Thoracic aorta (tissue), 2 donors: ENCODE data around the gene SGMS1. TPM values are rescaled to one million over a fixed set of nuclear protein-coding genes. Genes with fewer than 3 reads are reported as not detected.

ENCODE experiments used
- ATAC-seq: fragments of 150-250 bp; one replicate; pipeline ENCODE4 v1.8.0; 2017; ENCODE audit warnings: low read depth; ENCODE audit not compliant: insufficient number of reproducible peaks, low FRiP score
- DNase-seq: peaks from one replicate; pipeline ENCODE4 v3.0.0-alpha.2; 2020; ENCODE audit warnings: low spot score
- H3K27ac ChIP-seq, 2 donors: fragments of 200-600 bp; sonication (generic); 1 replicate in 1 of 2; 2 replicates in 1 of 2; pipeline ENCODE4 v1.5.1; 2016; ENCODE audit warnings: mild to moderate bottlenecking in 2 of 2, moderate library complexity in 2 of 2
- H3K27me3 ChIP-seq: fragments of 200-600 bp; sonication (generic); replicated peaks from 2 replicates; pipeline ENCODE4 v1.6.0; 2016; ENCODE audit warnings: mild to moderate bottlenecking; ENCODE audit not compliant: insufficient read depth
- H3K36me3 ChIP-seq: fragments of 200-600 bp; sonication (generic); one replicate; pipeline ENCODE4 v1.5.1; 2016
- H3K4me1 ChIP-seq, 2 donors: fragments of 200-600 bp; sonication (generic); 1 replicate in 1 of 2; 2 replicates in 1 of 2; pipeline versions ENCODE4 v1.5.1 to v1.6.0; 2016; ENCODE audit warnings: low read depth in 2 of 2, mild to moderate bottlenecking in 1 of 2; ENCODE audit not compliant: control insufficient read depth in 1 of 2
- H3K4me3 ChIP-seq: fragments of 200-600 bp; sonication (generic); 2 replicates; pipeline ENCODE4 v1.5.1; 2016; ENCODE audit warnings: mild to moderate bottlenecking
- H3K9me3 ChIP-seq: fragments of 200-600 bp; sonication (generic); 2 replicates; pipeline ENCODE4 v1.5.1; 2016
- total RNA-seq, 2 donors: library from RNA; depleted of rRNA; stranded (reverse); fragments of >200 nt; gene quantifications; one replicate each; pipeline versions ENCODE4 v1.1.0 to v1.2.3, GENCODE V29; 2016
- TF ChIP-seq, protein P1 (sequence below): fragments of 200-600 bp; sonication (generic); IDR thresholded peaks from one replicate; pipeline ENCODE4 v1.5.1; 2019; ENCODE audit warnings: antibody characterized with exemption

Gene SGMS1
- total RNA-seq, 2 donors from 2014 or later: 60.5 to 92.3 TPM

DNA sequence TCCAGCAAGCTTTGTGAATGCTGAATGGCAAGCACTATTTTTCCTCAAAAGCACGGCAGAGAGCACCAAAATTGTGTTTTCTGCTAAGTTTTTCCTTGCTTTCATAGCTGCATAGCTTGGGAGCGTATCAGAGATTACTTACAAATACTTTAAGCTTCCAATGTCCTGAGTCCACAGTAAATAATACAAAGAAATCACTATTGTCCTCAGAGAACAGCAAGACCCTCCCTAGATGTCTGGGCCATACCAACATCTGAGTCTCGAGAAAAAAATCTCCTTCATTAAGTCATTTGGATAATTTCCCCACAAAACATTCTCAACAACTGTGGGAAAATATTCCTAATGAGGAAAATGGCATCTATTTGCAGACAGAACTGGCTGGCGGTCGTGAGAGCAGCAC, 41.7 kb downstream of the SGMS1 start:
- DNase-seq (no peak), ATAC-seq (no peak)
- TF ChIP-seq, protein P1, sequence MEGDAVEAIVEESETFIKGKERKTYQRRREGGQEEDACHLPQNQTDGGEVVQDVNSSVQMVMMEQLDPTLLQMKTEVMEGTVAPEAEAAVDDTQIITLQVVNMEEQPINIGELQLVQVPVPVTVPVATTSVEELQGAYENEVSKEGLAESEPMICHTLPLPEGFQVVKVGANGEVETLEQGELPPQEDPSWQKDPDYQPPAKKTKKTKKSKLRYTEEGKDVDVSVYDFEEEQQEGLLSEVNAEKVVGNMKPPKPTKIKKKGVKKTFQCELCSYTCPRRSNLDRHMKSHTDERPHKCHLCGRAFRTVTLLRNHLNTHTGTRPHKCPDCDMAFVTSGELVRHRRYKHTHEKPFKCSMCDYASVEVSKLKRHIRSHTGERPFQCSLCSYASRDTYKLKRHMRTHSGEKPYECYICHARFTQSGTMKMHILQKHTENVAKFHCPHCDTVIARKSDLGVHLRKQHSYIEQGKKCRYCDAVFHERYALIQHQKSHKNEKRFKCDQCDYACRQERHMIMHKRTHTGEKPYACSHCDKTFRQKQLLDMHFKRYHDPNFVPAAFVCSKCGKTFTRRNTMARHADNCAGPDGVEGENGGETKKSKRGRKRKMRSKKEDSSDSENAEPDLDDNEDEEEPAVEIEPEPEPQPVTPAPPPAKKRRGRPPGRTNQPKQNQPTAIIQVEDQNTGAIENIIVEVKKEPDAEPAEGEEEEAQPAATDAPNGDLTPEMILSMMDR: no peak
- Histone ChIP-seq H3K9me3 (no peaks in the 10 kb centered on the region), H3K4me3 (no peak overlapping the region), H3K4me1 (peaks cover 10 to 13% of the 10 kb centered on the region in 2 donors), H3K27ac (no peak overlapping the region), H3K27me3 (no peaks in the 10 kb centered on the region), H3K36me3 (no peaks in the 10 kb centered on the region)

DNA sequence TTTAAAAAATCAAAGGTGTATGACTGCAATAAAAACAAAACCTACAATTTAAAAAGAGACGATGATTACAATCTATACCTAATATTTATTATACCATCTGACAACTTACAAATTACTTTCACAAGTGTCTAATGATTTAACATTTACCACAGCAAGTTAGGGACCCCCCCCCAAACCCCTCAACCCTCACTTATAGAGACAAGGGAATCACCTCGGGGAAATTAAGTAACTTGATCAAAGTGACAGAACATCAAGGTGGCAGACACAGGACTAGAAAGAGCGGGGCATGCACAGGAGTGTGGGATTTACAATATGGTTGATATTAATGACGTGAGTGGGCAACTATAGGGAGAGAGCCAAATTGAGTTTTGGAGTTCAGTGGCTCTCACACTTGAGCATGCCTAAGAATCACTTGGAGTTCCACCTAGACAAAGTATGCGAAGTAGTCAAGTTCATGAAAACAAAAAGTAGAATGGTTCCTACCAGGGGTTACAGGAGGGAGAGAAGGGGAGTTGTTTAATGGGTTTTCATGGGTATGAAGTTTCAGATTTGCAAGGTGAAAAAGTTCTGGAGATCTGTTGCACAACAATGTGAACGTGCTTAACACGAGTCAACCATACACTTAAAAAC, 43.4 kb downstream of the SGMS1 start:
- ATAC-seq: no peak
- H3K27me3 ChIP-seq: no peaks in the 10 kb centered on the region

DNA sequence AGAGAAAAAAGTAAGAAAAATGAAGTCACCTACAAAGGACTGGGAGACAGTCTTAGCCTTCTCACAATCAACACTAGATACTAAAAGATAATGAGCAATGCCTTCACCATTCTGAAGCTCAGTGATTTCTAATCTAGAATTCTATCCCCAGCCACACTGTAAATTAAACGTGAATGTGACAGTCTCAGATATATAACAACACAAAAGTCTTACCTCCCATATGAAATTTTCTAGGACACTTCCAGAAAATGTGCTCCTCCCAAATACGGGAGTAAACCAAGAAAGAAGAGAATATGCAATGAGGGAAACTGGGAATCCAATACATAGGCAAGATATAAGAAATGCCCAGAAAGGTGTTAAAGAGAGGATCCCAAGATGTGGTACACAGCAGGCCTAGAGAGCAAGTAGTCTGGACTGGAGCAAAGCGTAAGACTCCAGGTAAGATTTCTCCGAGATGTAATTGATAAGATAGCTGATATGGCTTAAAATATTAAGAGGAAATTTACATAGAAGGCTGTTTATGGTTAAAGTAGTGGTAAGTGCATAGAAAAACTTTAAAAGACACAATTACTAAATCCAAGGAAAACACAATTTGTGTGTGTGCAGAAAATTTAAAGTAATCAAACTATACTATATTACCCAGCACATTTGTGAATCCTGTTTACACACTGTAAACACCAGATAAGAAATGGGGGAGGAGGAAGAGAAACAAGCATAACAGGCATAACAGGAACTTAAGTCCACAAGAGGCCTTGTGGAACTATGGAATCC, 44.1 kb downstream of the SGMS1 start:
- Histone ChIP-seq H3K9me3 (no peaks in the 10 kb centered on the region), H3K27me3 (no peaks in the 10 kb centered on the region), H3K4me3 (no peak overlapping the region), H3K36me3 (no peaks in the 10 kb centered on the region), H3K27ac (no peak overlapping the region), H3K4me1 (peaks cover 16 to 27% of the 10 kb centered on the region in 2 donors)
- TF ChIP-seq, protein P1: no peak
- DNase-seq: no peak
- ATAC-seq: no peak

More for the DNA sequence above, 43.4 kb downstream of the SGMS1 start:
- H3K9me3 ChIP-seq: no peaks in the 10 kb centered on the region
- no peaks in the 10 kb centered on the region for H3K36me3 ChIP-seq
- H3K4me3 ChIP-seq: no peak overlapping the region
- peaks cover 16 to 27% of the 10 kb centered on the region in 2 donors for H3K4me1 ChIP-seq
- DNase-seq: no peak
- no peak overlapping the region for H3K27ac ChIP-seq
- TF ChIP-seq, protein P1: no peak

DNA sequence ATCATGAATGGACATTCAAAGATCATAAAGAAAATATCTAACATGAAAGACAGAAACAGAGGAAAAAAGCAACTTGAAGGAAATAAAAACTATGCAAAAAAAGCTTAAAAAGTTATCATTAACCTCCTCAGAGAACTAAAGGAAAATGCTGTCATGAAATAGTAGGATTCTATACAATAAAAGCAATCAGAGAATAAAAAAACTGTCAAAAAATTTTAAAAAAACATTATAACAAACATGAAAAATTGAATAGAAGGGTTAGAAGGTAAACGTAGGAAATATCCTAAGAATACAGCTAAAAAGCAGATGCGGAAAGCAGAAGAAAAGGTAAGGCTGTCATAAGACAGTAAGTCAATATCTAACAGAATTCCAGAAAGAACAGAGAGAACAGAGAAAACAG, 44.8 kb downstream of the SGMS1 start:
- no peaks in the 10 kb centered on the region for H3K9me3 ChIP-seq
- H3K36me3 ChIP-seq: no peaks in the 10 kb centered on the region
- no peak for DNase-seq
- H3K27me3 ChIP-seq: no peaks in the 10 kb centered on the region
- no peak overlapping the region for H3K27ac ChIP-seq
- peaks cover 16 to 27% of the 10 kb centered on the region in 2 donors for H3K4me1 ChIP-seq
- ATAC-seq: no peak
- no peak overlapping the region for H3K4me3 ChIP-seq
- TF ChIP-seq, protein P1: no peak

DNA sequence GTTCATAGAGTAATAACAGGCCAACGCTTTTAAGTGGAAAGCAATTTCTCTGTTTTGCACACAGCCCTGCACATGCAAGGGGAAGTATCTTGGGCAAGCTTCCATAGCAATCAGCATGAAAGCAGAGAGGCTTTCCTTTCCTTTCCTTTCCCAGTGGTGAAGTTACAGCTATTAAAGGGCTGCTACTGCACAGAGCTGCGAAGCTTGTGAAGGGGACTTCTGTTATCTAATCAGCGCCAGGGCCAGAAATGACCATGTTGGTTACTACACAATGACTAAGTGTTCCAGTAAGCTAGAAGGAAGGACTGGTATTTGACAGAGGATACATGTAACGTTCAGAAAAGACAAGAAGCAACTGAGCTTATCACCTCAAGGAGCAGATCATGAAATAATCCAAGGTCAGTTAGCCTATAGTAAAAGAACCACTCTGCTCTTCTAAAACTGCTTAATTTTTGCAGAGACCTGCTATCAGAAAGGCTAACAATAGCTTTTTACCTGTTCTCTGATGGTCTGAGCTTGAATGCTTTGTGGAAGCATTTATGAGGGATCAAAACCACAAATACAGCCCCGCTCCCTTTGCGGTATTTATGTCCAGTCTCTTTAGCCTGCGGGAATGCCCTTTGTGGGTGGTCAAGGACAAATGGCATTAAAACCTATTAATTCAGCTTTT, 45.9 kb downstream of the SGMS1 start:
- Histone ChIP-seq H3K4me1 (peaks cover 18 to 27% of the 10 kb centered on the region in 2 donors), H3K27me3 (no peaks in the 10 kb centered on the region), H3K36me3 (no peaks in the 10 kb centered on the region), H3K4me3 (no peak overlapping the region), H3K9me3 (no peaks in the 10 kb centered on the region), H3K27ac (no peak overlapping the region)
- ATAC-seq (no peak), DNase-seq (no peak)
- TF ChIP-seq, protein P1: no peak
